HepG2 (cell line): ENCODE data around the gene FGFR2. TPM values are rescaled to one million over a fixed set of nuclear protein-coding genes. Genes with fewer than 3 reads are reported as not detected.

Experiments
- ATAC-seq: fragments of 200-7000 bp; cut with Tn5 transposase; 3 replicates; pipeline ENCODE4 v1.9.1; 2020; ENCODE audit warnings: mild to moderate bottlenecking, moderate library complexity
- BruUV-seq: library from RNA; stranded (reverse); fragments of 400-500 nt; replicated peaks from 2 replicates; lab custom pipeline; 2021; lab: Mats Ljungman, UMichigan
- CTCF ChIA-PET: fragments of 300-600 bp; formaldehyde crosslinking; extraction: SDS; loops from one replicate; lab custom pipeline; 2021; ENCODE audit warnings: low total read pairs, inconsistent platforms, low intra/inter-chr PET ratio; lab: Yijun Ruan, JAX
- POLR2A ChIA-PET: fragments of 350-600 bp; sonication (Branson Sonifier 250); formaldehyde crosslinking; loops from one replicate; lab custom pipeline; 2020; ENCODE audit warnings: antibody characterized with exemption, inconsistent platforms; lab: Yijun Ruan, JAX
- DNase-seq: peaks from one replicate; pipeline ENCODE4 v3.0.0-alpha.2; 2015; ENCODE audit warnings: low spot score
- FAIRE-seq: peaks from 3 replicates; lab custom pipeline; 2011; peaks lifted over from hg19 to GRCh38; lab: Jason Lieb, UNC
- H2AFZ ChIP-seq: one replicate; pipeline ENCODE4 v1.6.1; 2011; ENCODE audit warnings: low read length, inconsistent platforms
- H3K27ac ChIP-seq: fragments of 300-600 bp; 3 replicates; pipeline ENCODE4 v1.8.0; 2011; ENCODE audit warnings: mixed run types, mild to moderate bottlenecking, mixed read lengths, low read length, inconsistent platforms; ENCODE audit not compliant: insufficient read depth; ENCODE audit errors: extremely low read length
- H3K27me3 ChIP-seq, 2 experiments: fragments of 200-600 bp in 1 of 2; 2 replicates in 1 of 2; 3 replicates in 1 of 2; pipeline versions ENCODE4 v1.6.0 to v1.8.0; 2011; ENCODE audit warnings: low read length in 2 of 2, mild to moderate bottlenecking in 2 of 2, moderate library complexity in 2 of 2, inconsistent platforms in 1 of 2; ENCODE audit not compliant: insufficient read depth in 2 of 2, control insufficient read depth in 1 of 2
- H3K36me3 ChIP-seq, 2 experiments: fragments of 200-600 bp in 1 of 2; replicated peaks in 1 of 2; 2 replicates in 1 of 2; 3 replicates in 1 of 2; pipeline versions ENCODE4 v1.5.1 to v1.8.0; 2011; ENCODE audit warnings: low read length in 2 of 2, inconsistent platforms in 1 of 2; ENCODE audit not compliant: insufficient read depth in 2 of 2, control insufficient read depth in 1 of 2
- H3K4me1 ChIP-seq: 2 replicates; pipeline ENCODE4 v1.5.1; 2012; ENCODE audit warnings: low read length, inconsistent platforms; ENCODE audit not compliant: insufficient read depth
- H3K4me2 ChIP-seq: 2 replicates; pipeline ENCODE4 v1.6.0; 2011; ENCODE audit warnings: low read depth, low read length, inconsistent platforms
- H3K4me3 ChIP-seq, 3 experiments: fragments of 200-600 bp in 1 of 3; sonication (generic), shearing (Covaris generic) in 1 of 3; replicated peaks in 1 of 3; 2 replicates each; pipeline ENCODE4 v1.5.1; 2011 to 2016; ENCODE audit warnings: low read length in 3 of 3, inconsistent platforms in 2 of 3, low read depth in 2 of 3, mild to moderate bottlenecking in 2 of 3, control low read depth in 1 of 3, mixed read lengths in 1 of 3; ENCODE audit not compliant: insufficient read depth in 1 of 3
- H3K79me2 ChIP-seq: one replicate; pipeline ENCODE4 v1.6.1; 2011; ENCODE audit warnings: low read length, inconsistent platforms; ENCODE audit not compliant: insufficient read depth
- H3K9ac ChIP-seq: 2 replicates; pipeline ENCODE4 v1.6.0; 2011; ENCODE audit warnings: mild to moderate bottlenecking, low read depth, low read length, inconsistent platforms; ENCODE audit not compliant: insufficient read depth
- H3K9me3 ChIP-seq: 2 replicates; pipeline ENCODE4 v1.5.1; 2012; ENCODE audit warnings: mild to moderate bottlenecking, low read length
- H4K20me1 ChIP-seq: 2 replicates; pipeline ENCODE4 v1.6.0; 2011; ENCODE audit warnings: inconsistent platforms, mild to moderate bottlenecking, low read length, moderate library complexity; ENCODE audit not compliant: insufficient read depth
- ADNP ChIP-seq: sonication (generic); formaldehyde crosslinking; IDR thresholded peaks from 2 replicates; pipeline ENCODE4 v1.4.0; 2020; ENCODE audit warnings: missing genetic modification reagents
- ARID2 ChIP-seq: sonication (generic); formaldehyde crosslinking; IDR thresholded peaks from 2 replicates; pipeline ENCODE4 v1.8.1; 2022; ENCODE audit warnings: mild to moderate bottlenecking, missing genetic modification reagents, borderline replicate concordance
- BCL6 ChIP-seq: IDR thresholded peaks from 2 replicates; pipeline ENCODE4 v1.6.1; 2016; ENCODE audit warnings: missing genetic modification reagents, missing compliant biosample characterization
- BRD4 ChIP-seq: sonication (generic); formaldehyde crosslinking; IDR thresholded peaks from 2 replicates; pipeline ENCODE4 v1.4.0; 2020; ENCODE audit warnings: missing genetic modification reagents
- CENPX ChIP-seq: sonication (generic); formaldehyde crosslinking; IDR thresholded peaks from 2 replicates; pipeline ENCODE4 v1.9.0; 2021; ENCODE audit warnings: mild to moderate bottlenecking, missing genetic modification reagents, moderate library complexity
- CHCHD3 ChIP-seq: sonication (generic); formaldehyde crosslinking; IDR thresholded peaks from 2 replicates; pipeline ENCODE4 v1.8.0; 2022; ENCODE audit warnings: mild to moderate bottlenecking, missing genetic modification reagents, moderate library complexity
- FOXA1 ChIP-seq, 2 experiments: fragments of 450-650 bp in 1 of 2; sonication (generic) in 1 of 2; formaldehyde crosslinking in 1 of 2; IDR thresholded peaks; 2 replicates each; pipeline versions ENCODE4 v1.4.0 to v1.6.1; 2016 to 2020; ENCODE audit warnings: missing genetic modification reagents in 1 of 2
- HNRNPUL1 ChIP-seq: fragments of 200-400 bp; formaldehyde crosslinking; IDR thresholded peaks from 2 replicates; pipeline ENCODE4 v1.6.1; 2017; ENCODE audit warnings: low read depth, mild to moderate bottlenecking, low read length, moderate library complexity
- SMYD3 ChIP-seq: sonication (generic); formaldehyde crosslinking; IDR thresholded peaks from 2 replicates; pipeline ENCODE4 v1.8.1; 2023; ENCODE audit warnings: mild to moderate bottlenecking, missing genetic modification reagents
- TEAD2 ChIP-seq: sonication (generic); formaldehyde crosslinking; IDR thresholded peaks from 2 replicates; pipeline ENCODE4 v1.9.0; 2021; ENCODE audit warnings: missing genetic modification reagents
- ZNF3 ChIP-seq: IDR thresholded peaks from 2 replicates; pipeline ENCODE4 v1.7.0; 2017; ENCODE audit warnings: inconsistent platforms
- ZNF460 ChIP-seq: sonication (generic); formaldehyde crosslinking; IDR thresholded peaks from 2 replicates; pipeline ENCODE4 v1.5.1; 2020; ENCODE audit warnings: missing genetic modification reagents, mild to moderate bottlenecking, borderline replicate concordance
- ZNF614 ChIP-seq: IDR thresholded peaks from 2 replicates; pipeline ENCODE4 v1.6.1; 2018; ENCODE audit warnings: missing biosample characterization, missing genetic modification reagents, inconsistent platforms, borderline replicate concordance
- WGBS: methylation state at CpG from one replicate; pipeline ENCODE4 v1.1.6; 2017; ENCODE audit warnings: low lambda C conversion rate; 5-methylcytosine and 5-hydroxymethylcytosine counted together
- in situ Hi-C: cut with HindIII; loops from 2 replicates; pipeline ENCODE4 v1.10.0; 2017; ENCODE audit warnings: low pct_unique_long_range_greater_than_20kb; ENCODE audit not compliant: extremely low pct_ligation_motif_present
- intact Hi-C: fragments of 100-400 bp; cut with micrococcal nuclease; formaldehyde crosslinking; loops from one replicate; pipeline ENCODE4 v1.10.0; 2022; ENCODE audit not compliant: unreplicated experiment
- polyA plus RNA-seq, 8 experiments: library from polyadenylated mRNA; depleted of rRNA in 3 of 8; stranded (reverse) in 7 of 8; unstranded in 1 of 8; fragments of >200 nt; fragmentation: Illumina TruSeq in 4 of 8; extraction: Trizol in 4 of 8; gene quantifications; 2 replicates each; pipeline versions ENCODE4 v1.2.1 to v1.2.3, GENCODE V29; 2011 to 2016; ENCODE audit warnings: low read depth in 4 of 8, missing spikeins in 1 of 8, mixed read lengths in 1 of 8; ENCODE audit not compliant: insufficient read depth in 1 of 8
- total RNA-seq, 5 experiments: library from RNA; depleted of rRNA; stranded (reverse); fragments of >200 nt; fragmentation: Illumina TruSeq; extraction: Trizol; gene quantifications; 2 replicates each; pipeline ENCODE4 v1.2.3, GENCODE V29; 2016; ENCODE audit warnings: low read depth in 1 of 5
- TF ChIP-seq, protein P1 (sequence below): sonication (generic); formaldehyde crosslinking; IDR thresholded peaks from 2 replicates; pipeline ENCODE4 v1.4.0; 2020; ENCODE audit warnings: missing genetic modification reagents
- TF ChIP-seq, protein P2 (sequence below): IDR thresholded peaks from 2 replicates; pipeline ENCODE4 v1.6.1; 2016; ENCODE audit warnings: missing compliant biosample characterization, missing genetic modification reagents, borderline replicate concordance
- TF ChIP-seq, protein P3 (sequence below): sonication (generic); formaldehyde crosslinking; IDR thresholded peaks from 2 replicates; pipeline ENCODE4 v1.8.0; 2022; ENCODE audit warnings: mild to moderate bottlenecking, missing genetic modification reagents, moderate library complexity
- TF ChIP-seq, protein P4 (sequence below): sonication (generic); formaldehyde crosslinking; IDR thresholded peaks from 2 replicates; pipeline ENCODE4 v1.8.1; 2022; ENCODE audit warnings: low read depth, mild to moderate bottlenecking, missing genetic modification reagents
- TF ChIP-seq, protein P5 (sequence below): sonication (generic); IDR thresholded peaks from 2 replicates; pipeline ENCODE4 v1.6.1; 2016; ENCODE audit warnings: low read depth, borderline replicate concordance

The FGFR2 gene
- total and polyA plus RNA-seq, 2 of the 13 experiments (the other 11 are each of a cell fraction or from before 2014, with no cell fraction given) = 1.6 to 2.6 TPM

DNA sequence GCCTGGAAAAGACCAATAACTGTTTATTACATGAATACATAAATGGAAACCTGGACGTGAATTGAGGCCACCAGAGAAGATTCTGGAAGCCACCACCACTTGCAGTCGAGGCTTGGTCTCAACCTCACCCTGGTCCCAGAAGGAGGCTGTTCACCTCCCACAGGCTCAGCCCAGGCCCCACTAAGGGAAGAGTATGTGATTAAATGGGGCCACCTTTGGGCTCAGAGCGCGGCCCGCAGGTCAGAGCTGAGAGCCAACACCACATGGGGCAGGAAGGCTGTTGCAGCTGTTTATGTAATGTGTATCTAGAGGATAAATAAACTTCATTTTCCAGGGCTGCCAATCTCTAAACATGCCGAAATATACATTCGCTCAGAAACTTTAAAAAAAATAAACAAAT lies 17.6 kb upstream of the FGFR2 start (continued):
- TF ChIP-seq, protein P1, sequence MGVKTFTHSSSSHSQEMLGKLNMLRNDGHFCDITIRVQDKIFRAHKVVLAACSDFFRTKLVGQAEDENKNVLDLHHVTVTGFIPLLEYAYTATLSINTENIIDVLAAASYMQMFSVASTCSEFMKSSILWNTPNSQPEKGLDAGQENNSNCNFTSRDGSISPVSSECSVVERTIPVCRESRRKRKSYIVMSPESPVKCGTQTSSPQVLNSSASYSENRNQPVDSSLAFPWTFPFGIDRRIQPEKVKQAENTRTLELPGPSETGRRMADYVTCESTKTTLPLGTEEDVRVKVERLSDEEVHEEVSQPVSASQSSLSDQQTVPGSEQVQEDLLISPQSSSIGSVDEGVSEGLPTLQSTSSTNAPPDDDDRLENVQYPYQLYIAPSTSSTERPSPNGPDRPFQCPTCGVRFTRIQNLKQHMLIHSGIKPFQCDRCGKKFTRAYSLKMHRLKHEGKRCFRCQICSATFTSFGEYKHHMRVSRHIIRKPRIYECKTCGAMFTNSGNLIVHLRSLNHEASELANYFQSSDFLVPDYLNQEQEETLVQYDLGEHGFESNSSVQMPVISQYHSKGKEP (CRISPR knock-in tag) = no peak

DNA sequence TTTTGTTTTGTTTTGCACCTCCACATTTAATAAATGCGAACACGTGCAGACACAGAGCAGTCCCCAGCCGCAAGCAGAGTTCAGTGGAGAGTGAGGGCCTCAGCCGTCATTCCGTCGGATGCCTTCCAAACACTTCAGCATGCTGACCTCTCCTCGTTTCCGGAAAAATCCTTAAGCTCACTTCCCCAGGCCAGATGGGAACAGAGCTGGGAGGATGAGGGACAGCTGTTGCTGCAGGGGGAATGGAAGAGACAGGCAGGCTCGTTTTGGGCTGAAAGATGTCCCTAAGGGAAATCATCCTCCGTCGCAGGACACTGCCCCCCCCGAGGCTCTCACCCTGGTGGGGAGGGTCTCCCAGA lies 17.2 kb upstream of the FGFR2 start:
- Histone ChIP-seq H2AFZ (no peak overlapping the region), H4K20me1 (no peaks in the 10 kb centered on the region), H3K4me2 (no peak overlapping the region), H3K27me3 (peaks cover 0 to 3% of the 10 kb centered on the region in 2 experiments; a peak in 1 of 5 replicates), H3K27ac (no peak overlapping the region), H3K36me3 (no peaks in the 10 kb centered on the region), H3K79me2 (no peaks in the 10 kb centered on the region), H3K9ac (no peak overlapping the region), H3K4me3 (no peak overlapping the region), H3K9me3 (peaks cover 12% of the 10 kb centered on the region), H3K4me1 (no peaks in the 10 kb centered on the region)
- intact Hi-C loops (no loop called here), in situ Hi-C loops (no loop called here)
- DNase-seq = no peak
- no TSS peak for BruUV-seq
- no peak for FAIRE-seq
- POLR2A ChIA-PET = no interaction called here
- WGBS = 56% methylated on average over 12 of the region's 12 CpGs
- no peak for ATAC-seq
- CTCF ChIA-PET = no interaction called here
- TF ChIP-seq FOXA1 (IDR thresholded peaks at IDR 0.05) (no peak), FOXA1 (CRISPR knock-in tag; IDR thresholded peaks at IDR 0.05) (no peak), ZNF3 (no peak), CHCHD3 (CRISPR knock-in tag) (no peak), HNRNPUL1 (no peak), ARID2 (CRISPR knock-in tag) (no peak), ZNF460 (CRISPR knock-in tag) (no peak), CENPX (CRISPR knock-in tag) (no peak), TEAD2 (no peak), BCL6 (CRISPR knock-in tag) (no peak), ADNP (CRISPR knock-in tag) (no peak), ZNF614 (CRISPR knock-in tag) (no peak), BRD4 (CRISPR knock-in tag) (no peak), SMYD3 (CRISPR knock-in tag) (no peak)
- TF ChIP-seq, protein P2, sequence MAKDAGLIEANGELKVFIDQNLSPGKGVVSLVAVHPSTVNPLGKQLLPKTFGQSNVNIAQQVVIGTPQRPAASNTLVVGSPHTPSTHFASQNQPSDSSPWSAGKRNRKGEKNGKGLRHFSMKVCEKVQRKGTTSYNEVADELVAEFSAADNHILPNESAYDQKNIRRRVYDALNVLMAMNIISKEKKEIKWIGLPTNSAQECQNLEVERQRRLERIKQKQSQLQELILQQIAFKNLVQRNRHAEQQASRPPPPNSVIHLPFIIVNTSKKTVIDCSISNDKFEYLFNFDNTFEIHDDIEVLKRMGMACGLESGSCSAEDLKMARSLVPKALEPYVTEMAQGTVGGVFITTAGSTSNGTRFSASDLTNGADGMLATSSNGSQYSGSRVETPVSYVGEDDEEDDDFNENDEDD (CRISPR knock-in tag) = no peak
- TF ChIP-seq, protein P3, sequence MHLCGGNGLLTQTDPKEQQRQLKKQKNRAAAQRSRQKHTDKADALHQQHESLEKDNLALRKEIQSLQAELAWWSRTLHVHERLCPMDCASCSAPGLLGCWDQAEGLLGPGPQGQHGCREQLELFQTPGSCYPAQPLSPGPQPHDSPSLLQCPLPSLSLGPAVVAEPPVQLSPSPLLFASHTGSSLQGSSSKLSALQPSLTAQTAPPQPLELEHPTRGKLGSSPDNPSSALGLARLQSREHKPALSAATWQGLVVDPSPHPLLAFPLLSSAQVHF = no peak
- TF ChIP-seq, protein P4, sequence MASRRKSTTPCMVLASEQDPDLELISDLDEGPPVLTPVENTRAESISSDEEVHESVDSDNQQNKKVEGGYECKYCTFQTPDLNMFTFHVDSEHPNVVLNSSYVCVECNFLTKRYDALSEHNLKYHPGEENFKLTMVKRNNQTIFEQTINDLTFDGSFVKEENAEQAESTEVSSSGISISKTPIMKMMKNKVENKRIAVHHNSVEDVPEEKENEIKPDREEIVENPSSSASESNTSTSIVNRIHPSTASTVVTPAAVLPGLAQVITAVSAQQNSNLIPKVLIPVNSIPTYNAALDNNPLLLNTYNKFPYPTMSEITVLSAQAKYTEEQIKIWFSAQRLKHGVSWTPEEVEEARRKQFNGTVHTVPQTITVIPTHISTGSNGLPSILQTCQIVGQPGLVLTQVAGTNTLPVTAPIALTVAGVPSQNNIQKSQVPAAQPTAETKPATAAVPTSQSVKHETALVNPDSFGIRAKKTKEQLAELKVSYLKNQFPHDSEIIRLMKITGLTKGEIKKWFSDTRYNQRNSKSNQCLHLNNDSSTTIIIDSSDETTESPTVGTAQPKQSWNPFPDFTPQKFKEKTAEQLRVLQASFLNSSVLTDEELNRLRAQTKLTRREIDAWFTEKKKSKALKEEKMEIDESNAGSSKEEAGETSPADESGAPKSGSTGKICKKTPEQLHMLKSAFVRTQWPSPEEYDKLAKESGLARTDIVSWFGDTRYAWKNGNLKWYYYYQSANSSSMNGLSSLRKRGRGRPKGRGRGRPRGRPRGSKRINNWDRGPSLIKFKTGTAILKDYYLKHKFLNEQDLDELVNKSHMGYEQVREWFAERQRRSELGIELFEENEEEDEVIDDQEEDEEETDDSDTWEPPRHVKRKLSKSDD (CRISPR knock-in tag) = no peak
- TF ChIP-seq, protein P5, sequence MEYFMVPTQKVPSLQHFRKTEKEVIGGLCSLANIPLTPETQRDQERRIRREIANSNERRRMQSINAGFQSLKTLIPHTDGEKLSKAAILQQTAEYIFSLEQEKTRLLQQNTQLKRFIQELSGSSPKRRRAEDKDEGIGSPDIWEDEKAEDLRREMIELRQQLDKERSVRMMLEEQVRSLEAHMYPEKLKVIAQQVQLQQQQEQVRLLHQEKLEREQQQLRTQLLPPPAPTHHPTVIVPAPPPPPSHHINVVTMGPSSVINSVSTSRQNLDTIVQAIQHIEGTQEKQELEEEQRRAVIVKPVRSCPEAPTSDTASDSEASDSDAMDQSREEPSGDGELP = no peak
